Fibroblast of mammary gland (primary cell): ENCODE measurements around the gene OR14K1.
"Not testable (repeated sequence)": the region's sequence is repeated elsewhere in the genome, so short reads cannot be mapped to it uniquely, and the experiment has no call there.

Experiments
- DNase-seq: peaks from one replicate; pipeline ENCODE4 v3.0.0-alpha.2; 2010; ENCODE audit warnings: low read depth
- H3K4me3 ChIP-seq: 2 replicates; pipeline ENCODE4 v1.5.1; 2011; ENCODE audit warnings: low read depth, mild to moderate bottlenecking, low read length, moderate library complexity; ENCODE audit not compliant: control insufficient read depth
- CTCF ChIP-seq: conservative IDR thresholded peaks from 2 replicates; pipeline ENCODE4 v1.5.1; 2011; ENCODE audit warnings: low read depth, low read length, inconsistent platforms; ENCODE audit not compliant: control insufficient read depth, insufficient read depth

OR14K1 gene

DNA sequence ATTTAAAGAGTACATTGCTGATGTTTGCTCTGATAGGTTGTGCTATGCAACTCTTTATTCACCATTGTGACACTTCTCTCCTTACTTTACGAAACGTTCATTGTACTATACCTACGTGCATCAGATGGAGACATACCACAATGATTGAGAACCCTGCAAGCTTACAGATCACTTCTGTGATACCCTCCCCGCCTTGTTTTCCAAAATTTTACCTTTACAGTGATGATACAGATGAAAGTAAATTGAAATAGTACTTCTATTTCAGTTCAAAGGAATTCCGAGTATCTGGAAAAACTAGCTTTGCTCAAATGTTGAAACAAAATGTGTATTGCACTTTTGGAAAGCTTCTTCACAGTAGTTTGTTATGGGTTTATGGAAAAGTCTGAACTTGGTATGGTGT, 3.3 kb downstream of the OR14K1 start:
- no peak for TF ChIP-seq CTCF
- DNase-seq, result no peak
- H3K4me3 ChIP-seq, result no peak overlapping the region

DNA sequence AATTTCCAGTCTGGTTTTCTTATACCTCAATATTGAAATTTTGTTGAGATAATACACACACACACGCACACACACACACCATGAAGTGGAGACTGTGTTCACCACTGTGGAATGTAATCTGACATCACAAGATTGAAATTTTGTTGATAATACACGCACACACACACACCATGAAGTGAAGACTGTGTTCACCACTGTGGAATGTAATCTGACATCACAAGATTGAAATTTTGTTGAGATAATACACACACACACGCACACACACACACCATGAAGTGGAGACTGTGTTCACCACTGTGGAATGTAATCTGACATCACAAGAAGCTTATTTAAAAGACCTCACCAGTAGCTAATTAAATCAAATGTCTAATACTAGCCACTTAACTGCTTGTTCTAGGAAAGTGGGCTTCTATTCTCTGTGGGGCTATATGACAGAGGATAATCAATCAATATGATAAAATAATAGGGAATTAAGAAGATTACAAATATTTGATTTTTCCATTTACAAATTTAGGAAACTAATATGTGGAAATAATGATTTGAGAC, 3.9 kb downstream of the OR14K1 start:
- DNase-seq, result peak; percentile 6
- H3K4me3 ChIP-seq, result not testable (repeated sequence)

GRCh38 chr1:247746391-247746935, 8.0 kb downstream of the OR14K1 start:
- TF ChIP-seq CTCF, result no peak
- DNase-seq, result no peak
- no peak overlapping the region for H3K4me3 ChIP-seq

DNA sequence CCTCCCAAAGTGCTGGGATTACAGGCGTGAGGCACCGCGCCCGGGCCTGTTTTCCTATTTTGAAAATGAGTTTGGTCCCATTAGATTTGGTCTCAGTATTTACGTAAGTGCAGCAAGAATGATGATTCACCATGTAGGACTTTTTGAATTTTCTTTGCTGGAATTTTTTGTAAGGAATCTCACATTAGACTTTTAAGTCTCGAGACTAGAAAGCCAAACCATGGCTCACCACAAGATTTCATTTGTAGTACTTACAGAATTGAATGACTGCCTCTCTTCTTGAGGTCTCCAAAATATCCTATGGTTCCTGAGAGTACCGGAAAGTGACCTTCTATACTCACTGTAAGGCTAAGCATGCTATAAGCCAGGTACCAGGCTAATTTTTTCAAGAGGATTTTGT, 9.2 kb downstream of the OR14K1 start:
- no peak for TF ChIP-seq CTCF
- no peak overlapping the region for H3K4me3 ChIP-seq
- DNase-seq, result no peak

DNA sequence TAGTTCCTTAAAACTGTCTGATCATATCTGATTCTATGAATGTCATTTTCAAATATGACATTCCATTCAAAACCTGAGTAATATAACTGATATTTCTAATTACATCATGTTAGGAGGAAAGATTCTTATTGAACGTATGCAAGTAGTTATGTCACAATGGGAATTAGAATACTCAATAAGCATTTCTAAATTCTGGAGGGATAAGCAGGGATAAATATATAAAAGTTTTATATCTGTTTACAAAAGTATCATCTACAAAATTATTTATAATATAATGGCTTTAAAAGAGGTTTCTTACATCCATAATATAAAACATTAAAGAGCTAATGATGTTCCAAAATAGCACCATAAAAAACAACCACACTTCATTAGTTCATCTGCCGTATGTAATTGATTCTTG, 9.6 kb downstream of the OR14K1 start, which contains the start of gene OR14A2:
Gene OR14A2 (minus strand): TSS at position 101 of the 400 bp plus-strand sequence.
- no peak for DNase-seq
- no peak within 1 kb of the TSS for H3K4me3 ChIP-seq
- no peak for TF ChIP-seq CTCF

- DNase-seq, result no peak
- H3K4me3 ChIP-seq, result no peak overlapping the region
- no peak for TF ChIP-seq CTCF
Observed at GRCh38 chr1:247749870-247750269, 11.5 kb downstream of the OR14K1 start.

DNA sequence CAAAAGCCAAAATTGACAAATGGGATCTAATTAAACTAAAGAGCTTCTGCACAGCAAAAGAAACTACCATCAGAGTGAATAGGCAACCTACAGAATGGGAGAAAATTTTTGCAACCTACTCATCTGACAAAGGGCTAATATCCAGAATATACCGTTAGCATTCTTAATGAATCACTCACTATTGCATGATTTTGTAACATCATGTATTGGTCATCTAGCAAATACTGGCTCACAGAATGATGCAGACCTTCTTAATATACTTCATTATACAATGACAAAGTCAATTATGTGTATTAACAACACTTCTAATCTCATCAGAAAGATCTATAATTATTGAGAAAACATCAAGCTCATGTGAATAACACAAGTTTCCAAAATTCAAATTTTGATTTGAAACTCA, 15.9 kb downstream of the OR14K1 start:
- DNase-seq, H3K4me3 ChIP-seq: not testable (repeated sequence)

DNA sequence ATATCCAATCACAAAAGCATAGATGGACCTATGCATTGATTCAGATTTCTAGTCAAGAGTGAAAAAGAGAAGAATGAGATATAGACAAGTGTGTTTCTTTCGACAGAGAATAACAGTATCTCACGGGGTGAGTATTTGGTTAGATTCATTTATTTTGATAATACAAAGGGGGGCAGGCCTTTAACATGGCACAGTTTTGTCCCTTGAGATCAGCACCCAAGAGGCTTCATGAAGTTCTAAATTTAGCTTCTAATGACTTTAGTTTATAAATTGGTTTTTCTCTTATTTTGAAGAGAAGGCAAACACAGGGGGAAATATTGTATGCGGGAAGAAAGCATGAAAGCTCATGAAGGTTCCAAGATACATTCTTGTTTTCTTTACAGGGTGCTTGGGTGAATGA, 22.0 kb downstream of the OR14K1 start, which contains the start of gene OR1C1:
Gene OR1C1 (minus strand): TSS at position 101 of the 400 bp plus-strand sequence. CDS start 2,150 bp downstream, outside the sequence.
- H3K4me3 ChIP-seq, result no peak within 1 kb of the TSS
- TF ChIP-seq CTCF, result no peak
- DNase-seq, result no peak
